ENCODE measurements around the gene HABP4. TPM values are rescaled to one million over a fixed set of nuclear protein-coding genes. Genes with fewer than 3 reads are reported as not detected.
"Not testable (repeated sequence)": the region's sequence is repeated elsewhere in the genome, so short reads cannot be mapped to it uniquely, and the experiment has no call there.

The HABP4 gene
- polyA plus RNA-seq, 10 donors, result 9.1 to 15.1 (median 11.4) TPM

DNA sequence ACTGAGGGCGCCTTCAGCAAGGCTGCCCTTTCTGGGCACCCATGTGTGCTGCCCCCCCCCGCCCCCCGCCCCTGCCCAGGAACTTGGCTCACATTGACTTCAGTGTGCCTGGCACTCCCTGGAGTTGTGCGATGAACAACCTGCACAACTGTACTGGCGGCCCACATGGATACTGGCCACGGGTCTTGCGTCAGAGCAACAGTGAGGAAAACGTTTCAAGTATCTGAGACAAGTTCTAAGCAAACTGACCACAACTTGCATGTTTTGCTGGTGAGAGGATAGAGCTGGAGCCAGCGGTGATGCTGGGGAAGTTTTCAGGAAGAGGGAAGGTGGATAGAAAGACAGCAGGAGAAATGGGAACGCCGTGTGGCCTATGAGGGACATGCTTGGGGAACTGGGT lies 45.4 kb downstream of the HABP4 start:
- DNase-seq, result no peak

DNA sequence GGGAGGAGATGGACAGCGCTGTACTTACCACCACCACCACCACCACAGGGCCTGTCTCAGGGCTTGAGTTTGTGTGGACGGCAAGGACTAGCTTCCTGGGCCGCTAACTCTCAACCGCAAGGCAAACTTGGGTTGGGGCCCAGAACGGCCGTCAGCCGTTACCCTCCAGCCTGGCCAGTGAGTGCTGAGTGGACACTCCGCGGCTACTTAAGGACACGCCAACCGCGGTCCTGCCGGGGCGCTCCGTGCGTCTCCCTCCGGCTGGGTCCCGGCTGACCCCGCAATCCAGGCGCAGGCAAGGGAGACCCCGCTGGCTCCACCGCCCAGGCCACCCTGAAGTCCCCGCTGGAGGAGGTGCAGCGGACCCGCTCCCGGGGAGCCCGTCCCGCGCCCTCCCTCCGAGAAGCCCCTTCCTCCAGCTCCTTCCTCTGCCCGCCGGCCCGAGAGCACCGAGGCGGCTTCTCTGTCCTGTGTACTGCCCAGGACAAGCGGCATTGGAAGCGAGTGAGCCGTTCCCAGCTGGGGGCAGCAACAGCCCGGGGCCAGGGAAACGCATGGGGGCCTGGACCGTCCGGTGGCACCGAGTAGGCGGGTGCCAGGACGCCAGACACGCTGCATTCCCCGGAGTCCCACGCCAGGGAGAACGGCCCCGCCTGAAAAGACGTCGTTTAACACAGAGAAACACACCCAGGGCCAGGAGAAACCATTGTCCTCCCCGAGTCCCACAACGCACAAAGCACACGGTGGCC lies 46.6 kb downstream of the HABP4 start:
- no peak for DNase-seq

DNA sequence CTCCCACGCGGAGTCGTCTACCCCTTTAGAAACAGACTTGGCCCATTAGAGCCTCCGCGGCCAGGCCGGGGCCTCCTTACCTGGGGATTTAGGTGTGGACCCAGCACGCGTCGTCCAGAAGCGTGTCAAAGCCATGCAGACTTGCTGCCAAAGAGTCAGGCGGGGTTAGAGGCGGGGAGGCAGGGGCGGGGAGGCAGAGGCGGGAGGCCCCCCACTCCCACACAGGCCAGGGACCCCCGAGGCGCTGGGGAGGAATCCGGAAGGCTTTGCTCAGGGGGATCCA lies 47.1 kb downstream of the HABP4 start:
- no peak for DNase-seq

DNA sequence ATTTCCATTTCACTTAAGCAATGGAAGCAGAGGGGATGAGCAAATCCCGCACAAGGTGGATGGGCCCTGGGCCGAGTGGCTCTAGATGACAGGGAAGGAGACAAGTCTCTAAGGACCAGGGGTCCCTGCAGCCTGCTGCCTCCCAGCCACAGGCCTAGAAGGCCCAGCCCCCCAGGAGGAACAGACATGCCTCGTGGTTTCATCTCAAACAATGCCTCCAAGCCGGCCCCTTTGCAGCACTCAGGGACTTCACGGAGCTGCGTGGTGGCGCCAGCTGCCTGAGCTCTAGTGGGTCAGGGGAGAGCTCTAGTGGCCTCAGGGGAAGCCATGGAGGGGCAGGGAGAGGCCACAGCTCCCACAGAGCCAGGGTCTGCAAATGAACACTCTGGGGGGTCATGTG lies 48.8 kb downstream of the HABP4 start:
- no peak for DNase-seq

DNA sequence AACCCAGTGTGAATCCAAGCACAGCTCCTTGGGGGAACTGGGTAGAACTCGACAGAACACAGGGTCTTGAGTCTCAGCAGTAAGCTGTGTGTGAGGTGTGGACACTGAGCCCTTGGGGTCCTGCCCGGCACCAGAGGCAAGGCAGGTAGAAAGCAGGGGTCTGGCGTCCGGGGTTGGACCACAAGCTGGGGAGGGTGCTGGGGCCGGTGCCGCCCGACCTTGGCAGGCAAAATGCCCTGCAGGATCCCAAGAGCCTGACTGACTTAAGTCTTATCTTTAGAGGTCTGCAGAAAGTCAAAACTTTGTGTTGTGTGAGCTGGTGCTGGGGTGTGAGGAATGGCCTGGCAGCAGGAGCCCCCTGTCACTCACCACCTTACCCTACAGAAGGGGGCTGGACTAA lies 49.3 kb downstream of the HABP4 start:
- DNase-seq, result no peak

DNA sequence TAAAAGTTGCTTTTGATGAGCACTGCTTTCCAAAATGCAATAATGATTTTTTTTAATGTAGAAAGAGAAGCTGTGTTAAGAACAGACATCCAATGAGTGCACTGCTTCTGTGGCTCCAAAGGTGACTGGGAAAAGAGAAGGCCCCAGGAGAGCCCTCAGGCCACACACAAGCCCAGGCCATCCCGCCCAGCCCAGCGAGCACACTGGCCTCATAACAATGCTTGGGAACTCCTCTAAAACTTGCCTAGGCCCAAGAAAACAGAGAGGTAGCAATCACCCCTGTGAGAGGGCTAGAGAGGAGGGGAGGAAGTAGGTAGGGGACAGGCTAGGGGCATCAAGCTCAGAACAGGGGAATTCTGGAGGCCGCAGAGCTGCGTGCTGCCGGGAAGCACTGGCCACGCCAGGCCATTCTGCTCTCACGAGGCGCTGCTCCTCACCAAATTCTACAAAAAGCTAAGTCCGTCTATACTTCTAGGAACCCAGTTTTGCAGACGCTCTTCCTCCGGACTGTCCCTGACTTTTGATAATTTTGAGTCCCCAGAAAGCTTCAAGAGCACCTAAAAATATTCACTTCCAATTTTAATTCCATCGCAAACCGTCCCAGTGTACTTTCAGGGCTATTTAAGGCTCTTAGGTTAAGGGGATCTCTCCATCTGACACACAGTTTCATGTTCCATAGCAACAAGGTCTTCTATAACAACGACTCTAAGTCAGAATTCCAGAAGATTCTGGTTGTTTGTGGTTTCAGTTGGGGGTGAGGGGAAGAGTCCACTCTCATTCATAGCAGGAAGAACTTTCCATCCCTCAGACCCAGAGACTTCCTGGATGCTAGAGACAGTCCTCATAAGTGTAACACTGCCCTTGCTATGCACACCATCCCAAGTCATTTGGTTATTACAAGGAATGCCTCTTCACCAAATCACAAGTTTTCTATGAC lies 51.0 kb downstream of the HABP4 start:
- DNase-seq, result no peak

DNA sequence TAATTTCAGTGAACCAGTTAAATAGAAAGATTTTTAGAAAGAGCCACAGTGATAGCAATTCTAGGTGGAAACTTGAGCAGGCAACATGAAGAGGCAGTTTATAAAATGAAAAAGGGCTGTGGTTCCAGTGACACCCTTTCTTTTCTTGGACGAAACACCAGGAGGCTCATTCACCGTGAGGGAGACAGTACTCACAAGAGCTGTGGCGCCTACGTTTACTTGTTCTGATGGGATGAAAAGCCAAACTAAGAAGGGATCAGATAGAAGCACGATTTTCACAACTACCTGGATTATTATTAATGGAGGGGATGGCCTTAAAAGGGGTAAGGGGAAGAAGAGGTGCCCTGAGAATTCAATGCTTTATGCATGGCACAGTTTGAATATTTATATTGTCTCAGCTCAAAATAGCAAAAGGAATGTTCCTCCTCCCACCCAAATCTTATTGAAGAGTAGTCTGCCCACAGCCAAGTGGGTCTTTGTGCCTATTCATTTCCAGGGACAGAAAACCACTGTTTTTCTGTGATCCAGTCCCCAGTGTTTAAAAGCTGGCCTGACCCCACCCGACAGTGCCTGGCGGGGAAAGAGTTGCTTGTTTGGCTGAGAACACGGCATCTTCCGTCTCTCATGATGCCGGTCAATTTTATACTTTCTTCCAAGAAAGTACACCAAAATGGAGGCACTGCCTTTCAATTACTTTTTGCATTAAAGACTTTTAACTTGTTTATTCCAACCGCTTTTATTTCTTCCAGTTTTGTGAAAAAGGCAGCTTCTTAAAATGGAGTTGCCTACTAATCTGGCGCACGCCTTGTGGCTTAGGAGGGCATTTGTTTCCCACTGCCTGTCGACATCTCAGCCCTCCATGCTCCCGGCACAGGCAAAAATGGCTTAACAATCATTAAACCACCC lies 51.9 kb downstream of the HABP4 start:
- no peak for DNase-seq

DNA sequence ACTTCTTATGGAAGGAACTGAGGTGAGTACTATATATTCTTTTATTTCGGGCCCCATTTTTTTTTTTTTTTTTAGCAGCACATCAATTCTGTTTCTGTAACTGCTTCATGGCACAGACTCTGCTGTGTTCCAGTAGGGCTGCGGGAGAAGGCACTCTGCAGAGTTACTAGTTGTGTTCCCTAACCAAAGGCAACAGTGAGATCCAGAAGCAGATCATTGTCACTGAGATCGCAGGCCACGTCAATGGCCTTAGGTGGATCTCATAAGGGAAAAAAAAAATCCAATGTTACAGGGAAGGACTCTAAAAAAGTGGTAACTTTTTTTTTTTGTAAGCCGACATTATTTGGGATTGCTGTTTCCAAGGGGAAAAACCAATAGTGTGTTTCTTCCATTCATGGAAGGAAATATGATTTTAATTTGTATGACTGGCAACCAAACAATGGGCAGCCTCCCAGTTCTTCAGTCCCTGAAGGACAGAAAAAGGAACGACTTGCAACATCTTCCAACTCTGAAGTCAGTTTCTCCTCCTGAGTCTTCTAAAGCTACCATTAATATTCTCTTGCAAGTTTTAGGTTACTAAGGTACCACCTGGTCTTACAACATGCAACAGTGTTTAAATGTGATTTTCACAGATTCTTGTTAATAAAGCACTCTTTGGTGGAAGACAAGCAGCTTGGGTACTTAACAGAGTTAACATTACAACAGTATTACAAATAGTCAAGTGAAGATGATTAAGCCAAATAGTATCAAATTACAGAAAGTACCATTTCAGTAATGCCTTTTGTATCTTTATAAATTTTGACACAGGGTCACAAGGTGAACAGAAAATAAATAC lies 52.8 kb downstream of the HABP4 start:
- peak in 2 of 3 donors; percentile 80 to 86 for DNase-seq

DNA sequence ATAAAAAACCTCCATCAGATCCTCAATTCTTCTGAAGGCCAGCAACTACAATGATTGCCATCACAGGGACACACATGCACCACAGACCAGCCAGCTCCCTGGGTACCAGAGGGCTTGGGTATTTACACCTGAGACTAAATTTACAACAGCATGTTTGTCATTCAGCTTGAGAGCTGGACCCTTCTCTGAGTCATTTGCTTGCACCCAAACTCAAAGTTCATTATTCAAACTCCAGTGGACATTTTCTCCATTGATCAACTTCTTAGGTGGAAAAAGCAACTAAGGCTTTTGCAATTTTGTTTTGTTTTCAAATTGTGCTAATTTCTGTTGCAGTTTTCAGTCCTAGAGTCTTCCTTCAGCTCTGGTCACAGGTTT lies 53.4 kb downstream of the HABP4 start:
- not testable (repeated sequence) for DNase-seq

DNA sequence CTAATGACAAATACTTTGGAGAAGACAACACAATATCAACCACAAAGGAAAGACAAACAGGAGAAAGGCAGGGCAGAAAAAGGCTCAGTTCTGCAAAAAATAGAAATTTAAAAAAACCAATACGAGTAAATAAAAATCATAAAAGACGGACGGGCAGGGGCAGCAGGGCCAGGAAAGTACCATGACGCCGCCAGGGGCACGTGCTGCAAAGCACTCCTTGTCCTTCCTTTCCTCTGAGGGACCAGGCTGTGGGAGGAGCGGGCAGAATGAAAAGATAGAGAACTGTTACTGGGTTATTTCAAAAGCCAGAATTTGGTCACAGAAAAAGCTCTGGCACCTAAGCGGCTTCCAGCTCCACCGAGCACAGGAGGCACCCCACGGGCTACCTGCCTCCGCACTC lies 53.9 kb downstream of the HABP4 start:
- DNase-seq, result no peak

DNA sequence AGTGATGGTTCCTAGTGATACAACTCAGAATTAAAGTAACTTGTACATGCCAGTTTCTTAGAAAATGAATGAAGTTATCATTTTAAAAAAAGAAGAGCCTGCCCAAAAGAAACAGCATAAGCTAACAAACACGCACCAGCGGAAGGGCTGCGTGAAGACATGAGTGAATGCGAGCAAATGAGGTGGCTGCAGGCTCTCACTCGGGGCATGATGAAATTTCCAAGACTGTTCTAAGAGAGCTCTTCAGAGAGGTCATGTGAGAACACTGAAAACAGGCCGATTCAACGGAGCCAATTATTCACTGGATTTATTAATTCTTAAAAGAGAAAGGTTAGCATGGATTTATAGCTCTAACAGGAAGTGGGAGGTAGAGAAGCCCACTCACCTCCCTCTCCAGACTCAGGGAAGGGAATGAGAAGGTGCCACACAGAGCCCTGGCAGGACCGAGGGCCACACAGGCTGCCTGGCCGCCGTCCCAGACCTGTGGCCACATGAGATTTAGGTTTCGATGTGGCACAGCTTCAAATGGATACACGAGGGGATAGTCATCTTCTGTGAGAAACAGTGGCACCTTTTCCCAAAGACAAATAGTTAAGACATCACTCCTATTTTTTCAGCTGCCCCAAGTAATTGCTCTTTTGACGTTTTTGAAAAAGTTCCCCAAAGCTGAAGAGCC lies 55.5 kb downstream of the HABP4 start:
- DNase-seq, result no peak

DNA sequence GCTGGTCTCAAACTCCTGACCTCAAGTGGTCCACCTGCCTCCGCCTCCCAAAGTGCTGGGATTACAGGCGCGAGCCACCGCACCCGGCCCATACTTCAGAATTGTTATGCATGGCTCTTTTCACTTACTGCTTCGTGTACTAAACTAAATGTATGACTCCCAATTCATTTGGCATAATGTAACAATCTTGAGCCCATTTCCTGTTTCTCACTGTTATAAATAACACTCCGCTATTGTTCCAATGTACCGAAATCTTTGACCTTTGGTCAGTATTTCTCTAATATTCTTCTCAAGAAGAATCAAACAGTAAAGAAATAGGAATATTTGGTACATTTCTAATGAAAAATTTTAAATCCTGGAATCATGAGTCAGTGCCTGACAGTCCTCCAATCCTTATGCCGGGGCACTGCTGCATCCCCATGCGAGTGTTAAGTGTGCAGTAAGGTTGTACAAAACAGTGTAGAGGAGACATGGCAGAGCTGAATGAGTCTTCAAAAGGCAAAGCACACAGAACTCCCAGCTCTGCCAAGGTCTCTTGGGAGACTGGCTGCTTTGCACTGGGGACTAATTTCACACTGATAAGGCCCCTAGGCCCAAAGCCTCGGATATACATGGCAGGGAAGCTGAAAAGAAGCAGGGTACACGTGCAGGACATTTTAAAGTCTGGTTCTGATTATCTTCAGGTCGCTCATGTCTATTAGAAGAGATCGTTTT lies 58.4 kb downstream of the HABP4 start:
- no peak for DNase-seq

DNA sequence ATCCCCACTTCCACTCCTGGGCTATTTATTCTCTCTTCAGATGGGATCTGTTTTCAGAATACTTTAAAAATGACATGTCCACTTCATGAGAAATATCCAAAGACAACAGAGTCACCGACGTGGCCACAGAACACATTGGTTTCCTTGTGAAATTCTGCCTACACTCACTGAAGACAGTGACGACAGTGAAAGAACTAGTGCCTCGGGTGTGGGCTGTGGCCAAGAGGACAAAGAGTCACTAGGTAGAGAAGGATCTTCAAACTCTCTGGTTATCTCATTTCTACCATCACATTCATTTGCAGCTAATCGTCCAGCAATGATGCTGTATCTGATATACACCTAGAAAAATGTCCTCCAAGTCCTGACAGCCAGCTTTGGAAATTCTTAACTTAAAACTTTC lies 59.1 kb downstream of the HABP4 start:
- DNase-seq, result no peak

DNA sequence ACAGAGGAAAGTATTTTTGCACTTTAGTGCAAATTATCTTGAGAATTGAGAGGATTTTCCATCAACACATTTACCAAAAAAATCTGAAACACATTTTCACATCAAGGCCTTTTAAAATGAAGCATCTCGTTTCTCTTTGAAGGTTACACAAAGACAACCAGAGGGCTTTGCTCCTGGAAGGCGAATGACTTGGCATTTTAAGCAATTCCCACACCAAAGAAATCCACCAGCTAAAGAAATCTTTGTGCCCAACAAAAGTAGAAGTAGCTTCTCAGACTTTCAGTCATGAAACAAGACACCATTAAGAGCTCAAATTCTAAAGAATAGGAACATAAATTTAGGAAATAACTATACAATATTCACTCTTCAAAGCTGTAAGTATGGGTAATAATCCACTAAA lies 59.9 kb downstream of the HABP4 start:
- DNase-seq, result no peak

DNA sequence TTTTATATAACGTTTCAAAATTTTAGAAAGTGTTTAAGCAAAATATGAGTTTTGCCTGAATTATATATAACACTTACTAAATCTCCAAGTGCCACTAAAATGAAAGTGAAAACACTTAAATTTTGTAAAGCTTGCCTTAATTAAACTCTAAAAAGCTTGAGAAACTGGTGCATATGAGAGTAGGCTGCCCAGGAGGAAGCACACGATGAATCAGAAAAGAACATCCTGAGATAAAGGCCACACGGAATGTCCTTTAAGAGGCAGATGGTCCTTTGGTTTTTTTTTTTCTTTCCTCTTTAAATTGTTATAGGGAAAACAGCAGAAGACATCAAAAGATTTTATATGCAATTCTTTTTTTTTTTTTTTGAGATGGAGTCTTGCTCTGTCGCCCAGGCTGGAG lies 60.3 kb downstream of the HABP4 start:
- no peak for DNase-seq

DNA sequence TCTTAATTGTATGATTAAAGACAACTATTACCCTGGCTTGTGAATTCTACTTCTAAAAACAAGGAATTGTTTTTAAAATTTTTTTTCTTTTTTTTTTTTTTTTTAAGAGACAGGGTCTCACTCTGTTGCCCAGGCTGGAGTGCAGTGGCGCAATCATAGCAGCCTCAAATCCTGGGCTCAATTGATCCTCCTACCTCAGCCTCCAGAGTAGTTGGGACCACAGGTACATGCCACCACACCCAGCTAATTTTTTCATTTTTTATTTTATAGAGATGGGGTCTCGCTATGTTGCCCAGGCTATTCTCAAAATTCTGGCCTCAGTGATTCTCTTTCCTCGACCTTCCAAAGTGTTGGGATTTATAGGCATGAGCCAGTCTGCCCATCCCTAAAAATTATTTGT lies 62.3 kb downstream of the HABP4 start:
- DNase-seq, result no peak

DNA sequence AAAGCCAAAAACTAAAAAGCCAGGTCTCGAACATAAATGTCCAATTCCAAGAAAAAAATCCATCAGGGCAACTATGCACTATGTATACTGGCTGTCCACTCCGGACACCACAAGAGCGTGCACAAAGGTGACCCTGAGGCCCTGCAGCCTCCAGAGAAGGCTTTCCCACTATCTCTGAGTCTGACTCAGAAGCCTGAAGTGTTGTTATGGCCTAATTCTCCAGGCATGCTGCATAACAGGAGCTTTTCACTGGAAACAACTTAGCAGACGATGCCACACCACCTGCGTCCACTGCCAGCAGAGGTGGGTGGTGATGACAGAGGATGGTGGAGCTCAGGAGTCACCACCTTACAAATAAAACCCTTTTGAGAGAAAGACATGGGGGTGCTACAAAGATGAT lies 63.7 kb downstream of the HABP4 start:
- DNase-seq, result no peak

DNA sequence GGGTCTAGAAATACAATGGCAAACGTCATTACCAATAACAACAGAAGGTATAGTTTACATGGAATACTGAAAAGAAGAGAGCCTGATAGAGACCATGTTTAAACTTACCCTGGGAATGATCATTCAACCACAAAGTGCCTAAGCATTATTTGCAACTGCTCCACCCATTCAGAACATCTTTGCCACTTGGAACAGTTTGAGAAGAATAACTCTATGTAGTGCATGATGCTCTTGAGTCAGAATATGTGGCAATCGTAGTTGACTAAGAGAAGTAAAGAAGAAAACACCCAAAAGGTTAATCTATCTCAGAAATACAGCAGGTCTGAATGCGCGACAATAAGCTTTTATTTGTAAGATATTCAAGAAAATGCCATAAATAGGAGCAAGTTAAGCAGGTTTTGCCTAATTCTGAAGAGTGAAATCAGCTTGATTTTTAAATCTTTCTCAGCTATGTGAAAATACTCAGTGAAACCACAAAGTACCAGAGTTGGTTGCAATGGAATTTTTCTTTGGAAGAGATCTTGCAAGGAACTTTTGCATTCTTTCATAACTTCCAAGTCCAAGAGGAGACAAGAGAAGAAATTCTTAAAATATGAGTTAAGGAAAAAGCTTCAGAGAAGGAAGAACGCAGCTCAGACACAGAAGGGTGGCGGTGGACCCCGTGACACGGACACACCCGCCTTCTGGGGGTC lies 64.3 kb downstream of the HABP4 start:
- peak in 1 of 3 donors; percentile 56 for DNase-seq

DNA sequence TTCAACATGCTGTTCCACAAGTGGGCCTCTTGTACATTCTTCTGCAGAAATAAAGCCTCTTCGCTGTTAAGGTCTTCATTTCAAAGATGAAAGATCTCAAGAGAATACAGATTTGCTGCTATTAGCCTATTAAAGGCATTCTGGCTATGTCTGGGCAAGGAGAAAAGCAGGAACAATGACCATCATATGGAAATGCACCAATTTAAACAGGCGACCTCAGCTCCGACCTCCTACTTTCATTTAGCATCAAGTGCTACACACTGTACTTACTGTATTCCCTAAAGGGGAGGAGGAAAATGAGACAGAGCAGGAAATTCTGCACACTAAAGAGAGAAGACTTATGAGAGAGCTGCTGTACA lies 64.8 kb downstream of the HABP4 start:
- peak; percentile 28 to 65 (median 39) for DNase-seq

All from muscle of back (tissue), 11 donors.